RWPE2 (cell line): Measurements from ENCODE around the gene SLC39A8.

Experiments used
- ATAC-seq: fragments of 200-7000 bp; cut with Tn5 transposase; 3 replicates; pipeline ENCODE4 v1.9.1; 2021; ENCODE audit warnings: low read depth
- DNase-seq: peaks from one replicate; pipeline ENCODE4 v3.0.0-alpha.2; 2020; ENCODE audit warnings: low spot score
- H3K27ac ChIP-seq: fragments of 450-650 bp; 2 replicates; pipeline ENCODE4 v1.5.1; 2017; ENCODE audit warnings: mild to moderate bottlenecking; ENCODE audit not compliant: poor library complexity, severe bottlenecking
- H3K27me3 ChIP-seq: fragments of 250-450 bp; sonication (Bioruptor Pico); 2 replicates; pipeline ENCODE4 v1.5.1; 2021; ENCODE audit warnings: mild to moderate bottlenecking, moderate library complexity; ENCODE audit not compliant: insufficient read depth, poor library complexity, severe bottlenecking
- H3K36me3 ChIP-seq: fragments of 250-450 bp; sonication (Bioruptor Pico); 2 replicates; pipeline ENCODE4 v1.5.1; 2020; ENCODE audit warnings: low read depth, mild to moderate bottlenecking, moderate library complexity
- H3K4me1 ChIP-seq: fragments of 250-450 bp; sonication (Bioruptor Pico); 2 replicates; pipeline ENCODE4 v1.5.1; 2021; ENCODE audit warnings: mild to moderate bottlenecking, moderate library complexity; ENCODE audit not compliant: insufficient read depth, poor library complexity, severe bottlenecking
- H3K4me3 ChIP-seq: fragments of 250-450 bp; sonication (Bioruptor Pico); 2 replicates; pipeline ENCODE4 v1.5.1; 2021; ENCODE audit warnings: mild to moderate bottlenecking, moderate library complexity; ENCODE audit not compliant: severe bottlenecking
- H3K9me3 ChIP-seq: fragments of 250-450 bp; sonication (Bioruptor Pico); 2 replicates; pipeline ENCODE4 v1.5.1; 2021; ENCODE audit warnings: mild to moderate bottlenecking, moderate library complexity; ENCODE audit not compliant: severe bottlenecking
- CTCF ChIP-seq: fragments of 450-650 bp; IDR thresholded peaks from one replicate; pipeline ENCODE4 v1.5.1; 2017; ENCODE audit warnings: mild to moderate bottlenecking, moderate library complexity; ENCODE audit not compliant: poor library complexity, severe bottlenecking

Gene SLC39A8

GRCh38 chr4:102308032-102308799 is 37.1 kb downstream of the SLC39A8 start:
- Histone ChIP-seq H3K36me3 (no peaks in the 10 kb centered on the region), H3K27ac (no peak overlapping the region), H3K27me3 (no peaks in the 10 kb centered on the region), H3K9me3 (no peaks in the 10 kb centered on the region), H3K4me1 (peaks cover 3% of the 10 kb centered on the region), H3K4me3 (no peak overlapping the region)
- DNase-seq (no peak), ATAC-seq (no peak)
- TF ChIP-seq CTCF, result no peak

GRCh38 chr4:102305666-102306065 is 39.6 kb downstream of the SLC39A8 start:
- no peak for ATAC-seq
- DNase-seq, result no peak
- Histone ChIP-seq H3K36me3 (no peaks in the 10 kb centered on the region), H3K27ac (no peak overlapping the region), H3K4me1 (peaks cover 3% of the 10 kb centered on the region), H3K27me3 (no peaks in the 10 kb centered on the region), H3K4me3 (no peak overlapping the region), H3K9me3 (no peaks in the 10 kb centered on the region)
- TF ChIP-seq CTCF, result no peak

GRCh38 chr4:102302762-102303161 is 42.5 kb downstream of the SLC39A8 start:
- H3K36me3 ChIP-seq, result no peaks in the 10 kb centered on the region
- no peak for TF ChIP-seq CTCF
- H3K4me3 ChIP-seq, result no peak overlapping the region
- no peaks in the 10 kb centered on the region for H3K9me3 ChIP-seq
- H3K4me1 ChIP-seq, result no peaks in the 10 kb centered on the region
- ATAC-seq, result no peak
- no peak overlapping the region for H3K27ac ChIP-seq
- H3K27me3 ChIP-seq, result no peaks in the 10 kb centered on the region
- DNase-seq, result no peak

GRCh38 chr4:102301167-102301566 is 44.1 kb downstream of the SLC39A8 start:
- TF ChIP-seq CTCF, result no peak
- DNase-seq (no peak), ATAC-seq (no peak)
- Histone ChIP-seq H3K36me3 (no peaks in the 10 kb centered on the region), H3K27ac (no peak overlapping the region), H3K4me1 (no peaks in the 10 kb centered on the region), H3K4me3 (no peak overlapping the region), H3K27me3 (no peaks in the 10 kb centered on the region), H3K9me3 (no peaks in the 10 kb centered on the region)
